ENCODE results near the gene ING3. TPM values are rescaled to one million over a fixed set of nuclear protein-coding genes. Genes with fewer than 3 reads are reported as not detected.

ING3 gene
- total RNA-seq, 4 donors from 2014 or later: 12.6 to 19.4 (median 14.9) TPM

DNA sequence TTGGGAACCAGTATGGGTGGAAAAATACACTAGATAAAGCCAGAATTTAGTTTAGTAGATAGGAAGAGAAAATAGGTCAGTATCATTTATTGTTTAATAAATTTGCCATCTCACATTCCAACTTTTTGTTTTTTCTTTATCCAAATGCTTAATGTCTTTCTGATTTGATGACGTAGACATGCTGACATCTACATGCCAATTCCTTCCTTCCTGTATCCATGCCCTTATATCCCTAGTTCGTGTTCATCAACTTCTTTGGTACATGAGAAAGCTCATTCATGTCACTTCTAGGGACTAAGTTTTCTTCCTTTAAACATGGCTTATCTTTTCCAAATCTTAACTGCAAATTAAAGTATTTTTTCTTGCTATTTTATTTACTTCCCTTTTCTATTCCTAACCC lies 30.5 kb upstream of the ING3 start:
- no peaks in the 10 kb centered on the region for H3K9me3 ChIP-seq
- H3K36me3 ChIP-seq: no peaks in the 10 kb centered on the region
- WGBS: 74% methylated on average over 2 of the region's 2 CpGs
- no peaks in the 10 kb centered on the region for H3K4me1 ChIP-seq
- no peak overlapping the region for H3K4me3 ChIP-seq
- intact Hi-C loops (cut with DNase I): no loop called here
- TF ChIP-seq POLR2A (IDR thresholded peaks at IDR 0.05; ENCODE audit: low read depth) (no peak), CTCF (IDR thresholded peaks at IDR 0.05) (no peak), POLR2AphosphoS5 (IDR thresholded peaks at IDR 0.05) (no peak), EP300 (IDR thresholded peaks at IDR 0.05) (no peak)
- H3K27me3 ChIP-seq: no peaks in the 10 kb centered on the region
- DNase-seq (ENCODE audit: extremely low spot score): no peak
- no peak overlapping the region for H3K27ac ChIP-seq (replicated peaks in 1 of 4)

DNA sequence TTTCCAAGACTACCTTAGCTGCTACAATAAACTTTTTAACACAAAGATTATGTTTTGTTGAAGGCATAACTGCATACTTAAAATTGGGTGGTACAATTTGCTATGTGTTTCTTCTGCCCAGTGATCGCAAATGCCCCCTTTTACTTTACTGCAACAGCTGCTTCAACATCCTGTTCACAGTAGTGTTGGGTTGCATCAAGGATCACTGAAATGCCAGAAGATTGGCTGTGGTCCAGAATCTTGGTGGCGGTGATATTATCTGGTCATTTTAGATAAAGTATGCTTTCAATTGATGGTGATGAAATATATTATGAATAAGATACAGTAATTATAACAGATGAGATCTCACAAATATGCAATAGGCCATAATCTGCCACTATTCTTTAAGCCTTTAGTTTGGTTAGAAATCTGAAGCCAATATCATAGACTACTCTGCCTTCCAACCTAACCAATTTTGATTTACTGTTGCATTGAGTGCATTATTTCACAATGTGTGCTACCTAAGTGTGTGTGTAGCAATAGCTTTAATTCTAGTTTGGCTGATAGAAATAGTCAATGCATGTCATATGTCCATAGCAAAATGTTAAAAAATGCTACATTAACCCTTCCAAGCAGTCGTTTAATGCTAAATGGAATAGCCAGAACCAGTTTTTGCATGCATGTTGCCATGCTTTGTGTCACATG lies 29.8 kb upstream of the ING3 start:
- WGBS: 83% methylated on average over 3 of the region's 3 CpGs
- Histone ChIP-seq H3K4me1 (no peaks in the 10 kb centered on the region), H3K36me3 (no peaks in the 10 kb centered on the region), H3K4me3 (no peak overlapping the region), H3K27ac (replicated peaks in 1 of 4) (no peak overlapping the region), H3K27me3 (no peaks in the 10 kb centered on the region), H3K9me3 (no peaks in the 10 kb centered on the region)
- no peak for DNase-seq (ENCODE audit: extremely low spot score)
- TF ChIP-seq EP300 (IDR thresholded peaks at IDR 0.05) (no peak), CTCF (IDR thresholded peaks at IDR 0.05) (no peak), POLR2AphosphoS5 (IDR thresholded peaks at IDR 0.05) (no peak)
- intact Hi-C loops (cut with DNase I): no loop called here

DNA sequence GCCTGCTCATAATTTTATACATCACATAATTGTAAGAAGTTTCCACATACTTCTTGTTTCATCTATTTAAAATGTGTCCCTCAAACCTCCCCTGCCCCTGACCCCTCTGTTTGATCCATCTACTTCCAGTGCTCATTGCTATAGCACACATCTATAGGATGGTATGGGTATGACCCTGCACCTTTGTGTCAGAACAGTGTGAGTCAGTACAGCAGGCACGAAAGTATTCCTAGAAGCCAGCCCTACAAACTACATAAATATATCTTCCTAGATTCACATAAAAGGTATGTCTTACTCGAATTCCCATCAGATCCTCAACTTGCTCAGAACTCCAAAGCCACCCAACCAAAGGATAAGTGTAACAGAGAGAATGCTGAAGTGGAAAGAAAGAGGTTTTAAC lies 25.7 kb upstream of the ING3 start:
- Histone ChIP-seq H3K36me3 (no peaks in the 10 kb centered on the region), H3K4me1 (no peaks in the 10 kb centered on the region), H3K9me3 (no peaks in the 10 kb centered on the region), H3K27me3 (no peaks in the 10 kb centered on the region), H3K4me3 (no peak overlapping the region), H3K27ac (replicated peaks in 1 of 4) (no peak overlapping the region)
- intact Hi-C loops (cut with DNase I): no loop called here
- WGBS: 84% methylated on average over 2 of the region's 2 CpGs
- TF ChIP-seq EP300 (IDR thresholded peaks at IDR 0.05): no peak
- TF ChIP-seq POLR2A (IDR thresholded peaks at IDR 0.05; ENCODE audit: low read depth): no peak
- no peak for TF ChIP-seq POLR2AphosphoS5 (IDR thresholded peaks at IDR 0.05)
- TF ChIP-seq CTCF (IDR thresholded peaks at IDR 0.05): no peak
- no peak for DNase-seq (ENCODE audit: extremely low spot score)

GRCh38 chr7:120925392-120925791 lies 25.2 kb upstream of the ING3 start:
- H3K27me3 ChIP-seq: no peaks in the 10 kb centered on the region
- TF ChIP-seq CTCF (IDR thresholded peaks at IDR 0.05) (no peak), EP300 (IDR thresholded peaks at IDR 0.05) (no peak), POLR2A (IDR thresholded peaks at IDR 0.05; ENCODE audit: low read depth) (no peak), POLR2AphosphoS5 (IDR thresholded peaks at IDR 0.05) (no peak)
- intact Hi-C loops (cut with DNase I): no loop called here
- no peak overlapping the region for H3K27ac ChIP-seq (replicated peaks in 1 of 4)
- H3K4me1 ChIP-seq: no peaks in the 10 kb centered on the region
- H3K4me3 ChIP-seq: no peak overlapping the region
- no peaks in the 10 kb centered on the region for H3K36me3 ChIP-seq
- no peak for DNase-seq (ENCODE audit: extremely low spot score)
- no peaks in the 10 kb centered on the region for H3K9me3 ChIP-seq
- 76% methylated on average over 5 of the region's 5 CpGs for WGBS

DNA sequence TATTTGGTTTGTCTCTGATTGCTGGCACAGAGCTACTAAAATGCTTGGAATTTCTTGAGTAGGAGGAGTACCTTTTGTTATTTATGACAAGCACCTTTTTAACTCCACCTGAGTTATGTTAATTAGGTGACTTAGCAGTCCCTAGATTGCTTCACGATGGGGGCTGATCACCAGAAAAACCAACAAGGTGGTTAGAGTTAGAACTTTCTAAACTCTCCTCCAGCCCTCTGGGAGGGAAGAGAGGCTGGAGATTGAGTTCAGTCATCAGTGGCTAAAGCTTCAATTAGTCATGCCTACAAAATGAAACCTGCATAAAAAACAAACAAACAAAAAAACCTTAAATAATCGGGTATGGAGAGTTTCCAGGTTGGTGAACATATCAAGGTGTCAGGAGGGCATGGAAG lies 23.6 kb upstream of the ING3 start:
- Histone ChIP-seq H3K4me1 (no peaks in the 10 kb centered on the region), H3K27me3 (no peaks in the 10 kb centered on the region), H3K4me3 (no peak overlapping the region), H3K36me3 (no peaks in the 10 kb centered on the region), H3K27ac (replicated peaks in 1 of 4) (no peak overlapping the region), H3K9me3 (no peaks in the 10 kb centered on the region)
- no peak for DNase-seq (ENCODE audit: extremely low spot score)
- 48% methylated on average over 2 of the region's 2 CpGs for WGBS
- TF ChIP-seq POLR2AphosphoS5 (IDR thresholded peaks at IDR 0.05) (no peak), EP300 (IDR thresholded peaks at IDR 0.05) (no peak)
- intact Hi-C loops (cut with DNase I): no loop called here

Measured in esophagus muscularis mucosa (tissue), 4 donors.